SU-DHL-6 (cell line): ENCODE measurements around the gene PHF21B.

ENCODE experiments used
- EZH2phosphoT487 ChIP-seq: fragments of 200-600 bp; sonication (generic), shearing (Covaris generic); conservative IDR thresholded peaks from 2 replicates; pipeline ENCODE4 v1.6.1; 2018; ENCODE audit warnings: mild to moderate bottlenecking, antibody characterized with exemption, low read length, moderate library complexity, mixed read lengths
- TF ChIP-seq, protein P1 (sequence below): fragments of 200-600 bp; sonication (generic); IDR thresholded peaks from one replicate; pipeline ENCODE4 v1.5.1; 2017; ENCODE audit warnings: antibody characterized with exemption, mild to moderate bottlenecking, low read length, moderate library complexity; ENCODE audit not compliant: insufficient read depth, poor library complexity, severe bottlenecking

DNA sequence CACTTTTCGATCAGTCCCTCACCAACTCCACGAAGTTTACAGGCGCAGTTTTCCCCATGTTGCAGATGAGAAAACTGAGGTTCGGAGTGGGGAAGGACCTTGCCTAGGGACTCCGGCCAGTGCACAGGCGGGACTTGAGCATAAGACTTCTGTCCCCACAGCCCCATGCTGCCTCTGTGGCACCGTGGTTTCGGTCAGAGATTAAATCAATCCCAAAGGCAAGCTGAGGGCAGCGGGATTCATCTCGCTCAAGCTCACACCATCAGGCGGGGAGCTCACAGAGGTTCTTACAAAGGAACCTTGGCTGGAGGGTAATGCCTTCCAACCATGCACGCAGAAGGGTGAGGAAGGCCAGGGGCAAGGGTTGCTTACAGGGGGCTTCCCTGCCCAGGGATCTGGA is 115.5 kb downstream of the PHF21B start:
- TF ChIP-seq, protein P1, sequence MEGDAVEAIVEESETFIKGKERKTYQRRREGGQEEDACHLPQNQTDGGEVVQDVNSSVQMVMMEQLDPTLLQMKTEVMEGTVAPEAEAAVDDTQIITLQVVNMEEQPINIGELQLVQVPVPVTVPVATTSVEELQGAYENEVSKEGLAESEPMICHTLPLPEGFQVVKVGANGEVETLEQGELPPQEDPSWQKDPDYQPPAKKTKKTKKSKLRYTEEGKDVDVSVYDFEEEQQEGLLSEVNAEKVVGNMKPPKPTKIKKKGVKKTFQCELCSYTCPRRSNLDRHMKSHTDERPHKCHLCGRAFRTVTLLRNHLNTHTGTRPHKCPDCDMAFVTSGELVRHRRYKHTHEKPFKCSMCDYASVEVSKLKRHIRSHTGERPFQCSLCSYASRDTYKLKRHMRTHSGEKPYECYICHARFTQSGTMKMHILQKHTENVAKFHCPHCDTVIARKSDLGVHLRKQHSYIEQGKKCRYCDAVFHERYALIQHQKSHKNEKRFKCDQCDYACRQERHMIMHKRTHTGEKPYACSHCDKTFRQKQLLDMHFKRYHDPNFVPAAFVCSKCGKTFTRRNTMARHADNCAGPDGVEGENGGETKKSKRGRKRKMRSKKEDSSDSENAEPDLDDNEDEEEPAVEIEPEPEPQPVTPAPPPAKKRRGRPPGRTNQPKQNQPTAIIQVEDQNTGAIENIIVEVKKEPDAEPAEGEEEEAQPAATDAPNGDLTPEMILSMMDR: no peak
- TF ChIP-seq EZH2phosphoT487: no peak
